Tibial artery (tissue), 4 donors: ENCODE results near the gene PBX1.
"Not testable (repeated sequence)": the region's sequence is repeated elsewhere in the genome, so short reads cannot be mapped to it uniquely, and the experiment has no call there.

Experiments
- DNase-seq, 2 donors: peaks; one replicate each; pipeline ENCODE4 v3.0.0-alpha.2; 2019
- H3K27ac ChIP-seq, 2 donors: fragments of 200-600 bp; sonication (generic) in 1 of 2; 1 replicate in 1 of 2; 2 replicates in 1 of 2; pipeline ENCODE4 v1.5.1; 2018 to 2019; ENCODE audit warnings: mild to moderate bottlenecking in 1 of 2
- H3K27me3 ChIP-seq, 2 donors: fragments of 200-600 bp; sonication (generic) in 1 of 2; one replicate each; pipeline versions ENCODE4 v1.5.1 to v1.6.0; 2016 to 2019
- H3K36me3 ChIP-seq, 3 donors: fragments of 200-600 bp; sonication (generic) in 2 of 3; one replicate each; pipeline ENCODE4 v1.5.1; 2016 to 2019; ENCODE audit warnings: mild to moderate bottlenecking in 2 of 3
- H3K4me1 ChIP-seq, 4 donors: fragments of 200-600 bp; sonication (generic) in 2 of 4; 1 replicate in 3 of 4; 2 replicates in 1 of 4; pipeline ENCODE4 v1.5.1; 2016 to 2019
- H3K4me3 ChIP-seq, 2 donors: fragments of 200-600 bp; sonication (generic) in 1 of 2; 1 replicate in 1 of 2; 2 replicates in 1 of 2; pipeline ENCODE4 v1.5.1; 2018 to 2019; ENCODE audit warnings: mild to moderate bottlenecking in 2 of 2
- H3K9me3 ChIP-seq, 3 donors: fragments of 200-600 bp; sonication (generic) in 1 of 3; one replicate each; pipeline ENCODE4 v1.5.1; 2016 to 2019
- CTCF ChIP-seq, 2 experiments: fragments of 200-600 bp in 1 of 2; fragments of 450-650 bp in 1 of 2; IDR thresholded peaks; one replicate each; pipeline ENCODE4 v1.5.1; 2017 to 2019; ENCODE audit warnings: antibody characterized with exemption in 2 of 2, mild to moderate bottlenecking in 1 of 2, moderate library complexity in 1 of 2
- intact Hi-C: fragments of 100-400 bp; cut with DNase I; formaldehyde crosslinking; loops from one replicate; pipeline ENCODE4 v1.15.0; 2023; ENCODE audit warnings: low total_unique reads

Gene PBX1

GRCh38 chr1:164601399-164602100 is 42.6 kb downstream of the PBX1 start:
- peaks cover 0 to 5% (median 4%) of the 10 kb centered on the region in 3 donors for H3K36me3 ChIP-seq
- no peaks in the 10 kb centered on the region for H3K9me3 ChIP-seq
- H3K27ac ChIP-seq = peak overlapping the region; percentile 66 to 73
- no peak for DNase-seq
- intact Hi-C loops = loop anchor here (10.0 kb wide), 1 partner anchor 157 kb away; no protein-coding TSS in a partner anchor
- H3K4me1 ChIP-seq = peaks cover 0 to 57% (median 35%) of the 10 kb centered on the region in 4 donors
- no peaks in the 10 kb centered on the region for H3K27me3 ChIP-seq
- TF ChIP-seq CTCF (IDR thresholded peaks at IDR 0.05) = no peak
- peak overlapping the region; percentile 11 to 24 for H3K4me3 ChIP-seq

GRCh38 chr1:164602101-164602422 is 43.1 kb downstream of the PBX1 start:
- no peaks in the 10 kb centered on the region for H3K9me3 ChIP-seq

GRCh38 chr1:164602480-164603093 is 43.6 kb downstream of the PBX1 start:
- Histone ChIP-seq H3K4me1 (peaks cover 0 to 57% (median 36%) of the 10 kb centered on the region in 4 donors), H3K27me3 (no peaks in the 10 kb centered on the region), H3K9me3 (no peaks in the 10 kb centered on the region), H3K36me3 (no peaks in the 10 kb centered on the region), H3K27ac (peak overlapping the region; percentile 66 to 73), H3K4me3 (peak overlapping the region; percentile 11 to 24)
- peak; percentile 45 to 72 for DNase-seq
- intact Hi-C loops = loop anchor here (10.0 kb wide), 1 partner anchor 158 kb away; no protein-coding TSS in a partner anchor
- no peak for TF ChIP-seq CTCF (IDR thresholded peaks at IDR 0.05)

More at GRCh38 chr1:164602101-164602422, 43.1 kb downstream of the PBX1 start:
- Histone ChIP-seq H3K4me1 (peaks cover 0 to 57% (median 35%) of the 10 kb centered on the region in 4 donors), H3K36me3 (peaks cover 0 to 5% (median 1%) of the 10 kb centered on the region in 3 donors), H3K4me3 (peak overlapping the region; percentile 11 to 24), H3K27ac (peak overlapping the region; percentile 66 to 73), H3K27me3 (no peaks in the 10 kb centered on the region)
- no peak for TF ChIP-seq CTCF (IDR thresholded peaks at IDR 0.05)
- DNase-seq = no peak
- intact Hi-C loops = loop anchor here (10.0 kb wide), 1 partner anchor 157 kb away; no protein-coding TSS in a partner anchor

- peaks cover 0 to 60% (median 40%) of the 10 kb centered on the region in 4 donors for H3K4me1 ChIP-seq
- intact Hi-C loops = loop anchor here (10.0 kb wide), 1 partner anchor 159 kb away; no protein-coding TSS in a partner anchor
- not testable (repeated sequence) for H3K4me3 ChIP-seq, H3K27me3 ChIP-seq, H3K36me3 ChIP-seq, DNase-seq, H3K9me3 ChIP-seq
- H3K27ac ChIP-seq = peak overlapping the region; percentile 36 to 66
Measured at GRCh38 chr1:164603805-164604204, 44.8 kb downstream of the PBX1 start.

- Histone ChIP-seq H3K36me3 (no peaks in the 10 kb centered on the region), H3K4me1 (peaks cover 0 to 61% (median 43%) of the 10 kb centered on the region in 4 donors), H3K4me3 (no peak overlapping the region), H3K27me3 (no peaks in the 10 kb centered on the region), H3K27ac (peak overlapping the region; percentile 36 to 66), H3K9me3 (no peaks in the 10 kb centered on the region)
- no peak for DNase-seq
- no peak for TF ChIP-seq CTCF (IDR thresholded peaks at IDR 0.05)
- intact Hi-C loops = loop anchor here (10.0 kb wide), 1 partner anchor 160 kb away; no protein-coding TSS in a partner anchor
Measured at GRCh38 chr1:164604541-164604940, 45.6 kb downstream of the PBX1 start.
